Measurements from ENCODE around the gene ROCK2. TPM values are rescaled to one million over a fixed set of nuclear protein-coding genes. Genes with fewer than 3 reads are reported as not detected.

ROCK2 gene
- total and polyA plus RNA-seq, 8 donors, result 3.5 to 21.5 (median 12.1) TPM

DNA sequence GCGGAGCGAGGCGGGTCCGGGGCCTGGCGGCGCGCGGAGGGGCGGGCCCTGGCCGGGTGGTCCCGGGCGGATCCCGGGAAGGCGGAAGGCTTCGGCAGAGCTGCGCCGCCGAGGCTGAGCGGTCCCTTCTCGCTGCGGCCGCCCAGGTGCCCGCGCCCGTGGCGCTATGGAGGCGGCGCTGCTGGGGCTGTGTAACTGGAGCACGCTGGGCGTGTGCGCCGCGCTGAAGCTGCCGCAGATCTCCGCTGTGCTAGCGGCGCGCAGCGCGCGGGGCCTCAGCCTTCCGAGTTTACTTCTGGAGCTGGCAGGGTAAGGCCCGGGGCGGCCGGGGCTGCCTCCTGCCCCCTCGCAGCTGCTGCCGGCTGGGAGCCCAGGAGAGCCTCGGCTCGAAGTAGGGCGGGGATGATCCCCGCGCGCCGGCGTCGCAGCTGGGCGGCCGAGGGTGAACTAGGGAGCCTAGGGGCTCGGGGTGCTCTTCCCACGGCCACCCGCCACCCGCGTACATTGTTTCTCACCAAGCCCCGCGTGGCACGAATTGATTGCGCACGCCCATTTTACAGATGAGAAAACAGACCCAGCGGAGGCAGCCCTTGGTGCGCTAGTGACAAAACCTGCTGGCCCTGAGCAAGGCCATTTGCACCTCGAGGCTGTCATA is 188.9 kb downstream of the ROCK2 start, which contains the start of gene SLC66A3:
TSS of gene SLC66A3 (plus strand) at position 87 of the 655 bp plus-strand sequence. CDS start at position 167, 80 bp downstream.
- Histone ChIP-seq H3K27me3 (no peaks in the 10 kb centered on the region), H3K9me3 (no peaks in the 10 kb centered on the region), H3K36me3 (no peaks in the 10 kb centered on the region), H3K4me1 (peaks cover 4 to 27% (median 14%) of the 10 kb centered on the region in 3 donors), H3K27ac (peak within 1 kb of the TSS; percentile 91 to 96 (median 92)), H3K4me3 (peak within 1 kb of the TSS; percentile 60 to 79 (median 75))
- intact Hi-C loops (cut with DNase I), result no loop called here
- peak in 3 of 6 donors; percentile 87 to 96 (median 95) for DNase-seq
- peak; percentile 78 to 90 (median 85) for ATAC-seq
- TF ChIP-seq, protein P1, sequence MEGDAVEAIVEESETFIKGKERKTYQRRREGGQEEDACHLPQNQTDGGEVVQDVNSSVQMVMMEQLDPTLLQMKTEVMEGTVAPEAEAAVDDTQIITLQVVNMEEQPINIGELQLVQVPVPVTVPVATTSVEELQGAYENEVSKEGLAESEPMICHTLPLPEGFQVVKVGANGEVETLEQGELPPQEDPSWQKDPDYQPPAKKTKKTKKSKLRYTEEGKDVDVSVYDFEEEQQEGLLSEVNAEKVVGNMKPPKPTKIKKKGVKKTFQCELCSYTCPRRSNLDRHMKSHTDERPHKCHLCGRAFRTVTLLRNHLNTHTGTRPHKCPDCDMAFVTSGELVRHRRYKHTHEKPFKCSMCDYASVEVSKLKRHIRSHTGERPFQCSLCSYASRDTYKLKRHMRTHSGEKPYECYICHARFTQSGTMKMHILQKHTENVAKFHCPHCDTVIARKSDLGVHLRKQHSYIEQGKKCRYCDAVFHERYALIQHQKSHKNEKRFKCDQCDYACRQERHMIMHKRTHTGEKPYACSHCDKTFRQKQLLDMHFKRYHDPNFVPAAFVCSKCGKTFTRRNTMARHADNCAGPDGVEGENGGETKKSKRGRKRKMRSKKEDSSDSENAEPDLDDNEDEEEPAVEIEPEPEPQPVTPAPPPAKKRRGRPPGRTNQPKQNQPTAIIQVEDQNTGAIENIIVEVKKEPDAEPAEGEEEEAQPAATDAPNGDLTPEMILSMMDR (IDR thresholded peaks at IDR 0.05), result no peak
- no peak for FAIRE-seq
- 2% methylated on average over 40 to 71 of the region's 71 CpGs for WGBS, 2 donors

- Histone ChIP-seq H3K36me3 (no peaks in the 10 kb centered on the region), H3K4me3 (peak overlapping the region; percentile 8 to 77 (median 46)), H3K27ac (peak overlapping the region; percentile 89 to 96 (median 92)), H3K27me3 (no peaks in the 10 kb centered on the region), H3K4me1 (peaks cover 4 to 27% (median 14%) of the 10 kb centered on the region in 3 donors), H3K9me3 (no peaks in the 10 kb centered on the region)
- FAIRE-seq, result no peak
- 0 to 1% methylated on average over 13 to 45 of the region's 49 CpGs for WGBS, 2 donors
- peak; percentile 97 to 100 (median 99) for DNase-seq
- intact Hi-C loops (cut with DNase I), result no loop called here
- TF ChIP-seq, protein P1 (IDR thresholded peaks at IDR 0.05), result no peak
- peak; percentile 81 to 90 (median 85) for ATAC-seq
These were observed 189.5 kb downstream of the ROCK2 start for GRCh38 chr2:11154923-11155380.

GRCh38 chr2:11154016-11154922 is 190.2 kb downstream of the ROCK2 start:
- peak in 2 of 6 donors; percentile 33 to 43 for DNase-seq
- intact Hi-C loops (cut with DNase I), result no loop called here
- Histone ChIP-seq H3K27me3 (no peaks in the 10 kb centered on the region), H3K4me3 (peak overlapping the region; percentile 8 to 49 (median 29)), H3K36me3 (no peaks in the 10 kb centered on the region), H3K9me3 (no peaks in the 10 kb centered on the region), H3K27ac (peak overlapping the region; percentile 89 to 96 (median 92)), H3K4me1 (peaks cover 4 to 33% (median 14%) of the 10 kb centered on the region in 3 donors)
- 62% methylated on average over 35 of the region's 35 CpGs for WGBS, 2 donors
- peak; percentile 1 to 11 (median 8) for ATAC-seq
- FAIRE-seq, result no peak
- TF ChIP-seq, protein P1 (IDR thresholded peaks at IDR 0.05), result no peak

DNA sequence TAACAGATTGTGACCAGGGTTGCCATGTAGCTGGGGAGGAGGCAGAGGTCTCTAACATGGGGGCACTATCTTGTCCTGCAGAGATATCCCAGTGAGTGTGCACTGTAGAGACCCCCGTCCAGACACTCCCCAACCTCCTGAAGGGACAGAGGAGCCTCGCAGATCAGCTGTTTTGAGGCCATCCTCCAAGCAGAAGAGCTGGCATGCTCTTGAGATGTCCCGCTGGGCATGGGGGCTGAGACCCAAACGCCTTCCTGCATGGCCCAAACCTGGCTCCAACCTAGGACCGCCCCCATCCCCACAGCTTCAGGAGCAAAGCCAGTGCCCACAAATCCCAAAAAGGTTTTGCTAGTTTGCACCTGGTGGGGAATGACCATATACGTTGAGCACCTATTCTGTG is 191.8 kb downstream of the ROCK2 start:
- no peaks in the 10 kb centered on the region for H3K9me3 ChIP-seq
- peak in 1 of 6 donors; percentile 44 for DNase-seq
- no peaks in the 10 kb centered on the region for H3K36me3 ChIP-seq
- WGBS, 2 donors, result 85 to 87% methylated on average over 6 of the region's 6 CpGs
- intact Hi-C loops (cut with DNase I), result no loop called here
- no peaks in the 10 kb centered on the region for H3K27me3 ChIP-seq
- H3K4me1 ChIP-seq, result peaks cover 4 to 29% (median 12%) of the 10 kb centered on the region in 3 donors
- no peak overlapping the region for H3K4me3 ChIP-seq
- no peak for FAIRE-seq
- ATAC-seq, result no peak
- no peak overlapping the region for H3K27ac ChIP-seq
- TF ChIP-seq, protein P1 (IDR thresholded peaks at IDR 0.05), result no peak
